Epithelial cell of proximal tubule (primary cell): ENCODE measurements around the gene USP8. TPM values are rescaled to one million over a fixed set of nuclear protein-coding genes. Genes with fewer than 3 reads are reported as not detected.

ENCODE experiments used
- DNase-seq: peaks from one replicate; pipeline ENCODE4 v3.0.0-alpha.2; 2011; ENCODE audit warnings: low read depth
- H3K4me3 ChIP-seq: 2 replicates; pipeline ENCODE4 v1.5.1; 2011; ENCODE audit warnings: low read depth, mild to moderate bottlenecking, low read length
- CTCF ChIP-seq: conservative IDR thresholded peaks from 2 replicates; pipeline ENCODE4 v1.5.1; 2012; ENCODE audit warnings: low read depth, mild to moderate bottlenecking, low read length
- total RNA-seq: library from RNA; depleted of rRNA; stranded (reverse); fragments of >200 nt; gene quantifications from 2 replicates; pipeline ENCODE4 v1.2.3, GENCODE V29; 2015

The USP8 gene
- total RNA-seq, 1 donor from 2014 or later: 35.1 TPM

DNA sequence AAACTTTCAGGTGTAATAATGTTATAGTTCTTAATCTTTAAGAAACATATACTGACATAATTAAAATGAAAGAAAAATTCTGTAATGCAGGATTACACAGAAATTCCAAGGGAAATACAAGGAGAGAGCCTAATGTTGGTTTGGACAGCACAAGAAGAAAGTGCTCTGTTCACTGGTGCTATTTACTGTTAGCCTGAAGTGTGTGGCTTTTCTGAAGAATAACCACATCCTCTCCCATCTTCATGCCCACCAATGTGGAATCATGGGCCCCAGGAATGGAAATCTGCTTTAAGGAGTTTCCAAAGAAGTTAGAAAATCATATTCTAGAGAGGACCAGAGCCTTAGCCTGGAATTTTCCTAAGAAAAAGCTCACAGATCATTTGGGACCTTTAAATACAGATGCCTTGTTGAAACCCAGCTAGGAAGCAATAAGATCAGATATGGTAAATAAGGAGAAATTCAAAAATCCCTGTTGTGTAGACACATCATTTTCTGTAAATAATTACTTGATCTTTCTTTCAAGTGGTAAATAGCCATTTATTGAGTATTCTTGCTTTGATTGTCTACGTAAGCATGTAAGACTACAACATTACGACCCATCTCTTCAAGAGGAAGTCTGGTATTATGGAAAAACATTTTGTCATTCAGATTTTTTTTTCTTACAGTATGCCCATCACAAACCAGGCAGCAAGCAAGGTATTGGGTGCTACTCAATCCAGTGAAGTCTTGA lies 132.6 kb downstream of the USP8 start:
- DNase-seq: no peak
- H3K4me3 ChIP-seq: no peak overlapping the region
- no peak for TF ChIP-seq CTCF

- no peak for DNase-seq
These were observed 133.8 kb downstream of the USP8 start for GRCh38 chr15:50558012-50558411.

DNA sequence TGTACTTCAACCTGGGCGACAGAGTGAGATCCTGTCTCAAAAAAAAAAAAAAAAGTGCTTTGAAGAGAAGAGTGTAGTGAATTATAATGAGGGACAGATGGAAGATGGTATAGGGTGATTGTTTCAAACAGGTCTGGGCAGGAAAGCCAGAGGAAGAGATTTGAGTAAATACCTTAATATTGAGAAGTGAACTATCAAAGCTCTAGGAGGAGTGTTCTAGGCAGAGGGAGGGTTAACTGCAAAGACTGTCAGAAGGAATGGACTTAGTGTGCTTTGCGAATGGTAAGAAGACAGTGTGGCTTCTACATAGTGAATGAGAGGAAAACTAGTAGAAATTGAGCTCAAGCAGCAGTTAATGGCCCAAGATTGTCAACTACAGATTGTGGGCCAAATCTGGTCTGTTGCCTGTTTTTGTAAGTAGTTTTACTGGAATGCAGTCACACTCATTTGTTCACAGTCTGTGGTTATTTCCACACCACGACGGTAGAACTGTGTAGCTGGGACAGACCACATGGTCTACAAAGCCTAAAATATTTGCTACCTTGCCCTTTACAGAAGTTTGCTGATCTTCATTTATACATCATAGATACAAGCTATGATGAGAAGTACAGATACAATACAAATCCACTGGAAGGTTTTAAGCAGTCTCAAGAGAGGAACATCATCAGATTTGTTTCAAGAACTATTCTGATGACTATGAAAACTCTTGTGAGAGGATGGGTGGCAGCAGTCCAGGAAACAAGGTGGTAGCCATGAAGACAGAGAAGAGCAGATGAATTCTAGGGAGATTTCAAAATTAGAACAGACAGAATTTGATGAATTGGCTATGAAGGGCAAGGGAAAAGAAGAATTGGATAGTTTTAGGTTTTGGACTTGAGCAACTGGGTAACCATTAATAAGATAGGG lies 138.8 kb downstream of the USP8 start:
- no peak overlapping the region for H3K4me3 ChIP-seq
- DNase-seq: no peak
- TF ChIP-seq CTCF: no peak

More at GRCh38 chr15:50558012-50558411, 133.8 kb downstream of the USP8 start:
- no peak for TF ChIP-seq CTCF
- H3K4me3 ChIP-seq: no peak overlapping the region

DNA sequence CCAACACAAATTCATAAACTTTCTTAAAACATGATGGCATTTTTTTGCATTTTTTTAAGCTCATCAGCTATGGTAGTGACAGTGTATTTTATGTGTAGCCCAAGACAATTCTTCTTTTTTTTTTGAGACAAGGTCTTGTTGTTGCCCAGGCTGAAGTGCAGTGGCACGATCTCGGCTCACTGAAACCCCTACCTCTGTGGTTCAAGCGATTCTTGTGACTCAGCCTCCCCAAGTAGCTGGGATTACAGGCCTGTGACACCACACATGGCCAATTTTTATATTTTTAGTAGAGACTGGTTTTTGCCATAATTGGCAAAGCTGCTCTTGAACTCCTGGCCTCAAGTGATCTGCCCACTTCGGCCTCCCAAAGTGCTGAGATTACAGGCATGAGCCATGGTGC lies 139.6 kb downstream of the USP8 start:
- TF ChIP-seq CTCF: no peak
- no peak for DNase-seq
- H3K4me3 ChIP-seq: no peak overlapping the region

Other genes with a start within 250 kb of the USP8 start
- gene SLC27A2, start 242.2 kb upstream of the USP8 start, total RNA-seq: 6.0 and 6.2 TPM in 2 replicates
- not detected in 2 replicates for gene HDC, start 158.7 kb upstream of the USP8 start, total RNA-seq
- 48.9 and 51.6 TPM in 2 replicates for gene GABPB1, start 69.2 kb upstream of the USP8 start, total RNA-seq
- gene USP50, start 122.3 kb downstream of the USP8 start, total RNA-seq: 0.29 TPM in 1 of 2 replicates, not detected in the other